AG09309 (cell line): ENCODE measurements around the gene VAPA.

Source experiments
- DNase-seq: peaks from one replicate; pipeline ENCODE4 v3.0.0-alpha.2; 2010; ENCODE audit warnings: low read depth
- H3K4me3 ChIP-seq: 2 replicates; pipeline ENCODE4 v1.5.1; 2011; ENCODE audit warnings: mild to moderate bottlenecking, low read depth, low read length, moderate library complexity; ENCODE audit not compliant: control insufficient read depth
- CTCF ChIP-seq: IDR thresholded peaks from 2 replicates; pipeline ENCODE4 v1.5.1; 2011; ENCODE audit warnings: mild to moderate bottlenecking, low read depth, low read length, inconsistent platforms; ENCODE audit not compliant: insufficient read depth, control insufficient read depth; ENCODE audit errors: missing control alignments

Gene VAPA

GRCh38 chr18:9869715-9870430 is 43.9 kb upstream of the VAPA start:
- DNase-seq = peak; percentile 63
- TF ChIP-seq CTCF = no peak

DNA sequence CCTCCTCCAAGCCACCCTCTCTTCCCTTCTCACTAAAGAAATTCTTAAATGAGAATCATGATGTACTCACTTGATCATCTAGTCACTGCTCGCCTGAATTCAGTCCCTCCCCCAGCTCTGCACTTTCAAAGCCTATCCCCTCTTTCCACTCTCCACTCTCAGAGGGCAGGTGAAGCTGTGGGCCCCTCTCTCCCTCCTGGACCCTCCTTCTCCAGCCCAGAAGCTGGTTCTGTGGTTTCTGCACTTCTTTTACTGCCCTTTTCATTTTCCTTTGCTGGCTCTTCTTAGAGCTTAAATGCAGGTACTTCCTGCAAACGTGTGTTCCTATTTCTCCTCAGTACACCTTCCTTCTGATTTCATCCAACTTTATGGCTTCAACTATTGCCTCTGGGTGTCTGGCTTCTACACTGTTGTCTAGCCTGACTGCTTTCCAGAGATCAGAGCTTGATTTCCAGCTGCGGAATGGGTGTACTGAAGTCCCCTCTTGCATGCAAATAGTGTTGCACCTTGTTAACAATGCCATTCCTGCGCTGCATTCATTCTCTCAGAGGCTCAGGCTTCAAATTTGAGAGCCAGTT is 43.3 kb upstream of the VAPA start:
- H3K4me3 ChIP-seq = no peak overlapping the region
- TF ChIP-seq CTCF = no peak
- no peak for DNase-seq

More at GRCh38 chr18:9869715-9870430, 43.9 kb upstream of the VAPA start:
- H3K4me3 ChIP-seq = no peak overlapping the region

GRCh38 chr18:9871244-9871746 is 42.5 kb upstream of the VAPA start:
- TF ChIP-seq CTCF = no peak
- no peak for DNase-seq
- no peak overlapping the region for H3K4me3 ChIP-seq

DNA sequence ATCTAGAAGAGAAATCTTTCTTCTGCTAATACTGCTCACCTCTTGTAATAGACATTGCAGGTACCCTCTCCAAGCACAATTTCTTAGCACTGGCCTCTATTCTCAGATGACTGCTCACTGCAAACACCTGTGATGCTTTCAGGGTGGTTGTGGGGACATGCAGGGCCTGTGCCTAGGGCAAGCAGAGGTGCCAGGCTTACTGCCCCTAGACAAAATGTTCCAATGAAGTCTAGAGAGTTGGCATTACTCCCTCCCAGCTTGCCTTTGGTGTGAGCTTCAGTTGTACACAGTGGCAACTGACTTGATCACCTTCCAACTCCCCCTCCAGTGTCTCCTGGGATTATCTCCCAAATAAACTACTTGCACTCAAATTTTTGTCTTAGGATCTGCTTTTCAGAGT is 41.0 kb upstream of the VAPA start:
- no peak for TF ChIP-seq CTCF
- no peak overlapping the region for H3K4me3 ChIP-seq
- no peak for DNase-seq

DNA sequence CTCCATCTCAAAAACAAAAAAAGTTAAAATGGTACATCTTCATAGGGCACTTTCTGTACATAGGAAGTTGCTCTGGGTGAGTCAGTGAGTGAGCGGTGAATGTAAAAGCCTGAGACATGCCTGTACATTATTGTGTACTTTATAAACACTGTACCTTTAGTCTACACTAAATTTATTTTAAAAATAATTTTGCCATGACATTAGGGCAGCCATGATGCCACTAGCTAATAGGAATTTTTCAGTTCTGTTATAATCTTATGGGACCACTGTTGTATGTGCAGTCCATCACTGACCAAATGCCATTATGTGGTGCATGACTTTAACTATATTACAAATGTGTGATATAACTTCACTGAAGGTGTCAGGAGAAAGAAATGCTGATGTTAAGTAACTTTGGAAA is 39.1 kb upstream of the VAPA start:
- no peak for TF ChIP-seq CTCF
- H3K4me3 ChIP-seq = no peak overlapping the region
- DNase-seq = no peak

GRCh38 chr18:9876212-9876866 is 37.5 kb upstream of the VAPA start:
- no peak overlapping the region for H3K4me3 ChIP-seq
- no peak for TF ChIP-seq CTCF

More at GRCh38 chr18:9876212-9876866, 37.5 kb upstream of the VAPA start:
- no peak for DNase-seq
